Measurements from ENCODE around the gene NAA25. TPM values are rescaled to one million over a fixed set of nuclear protein-coding genes. Genes with fewer than 3 reads are reported as not detected.

The NAA25 gene
- total RNA-seq: 19.2 and 27.4 TPM in 2 replicates

- DNase-seq: peak; percentile 91
Observed at GRCh38 chr12:112108202-112109079, at the start of gene NAA25. TSS of gene NAA25 (minus strand) at chr12:112108783. CDS start at chr12:112108773, 10 bp downstream.

- DNase-seq: no peak
Observed at GRCh38 chr12:112153893-112154219, 45.3 kb upstream of the NAA25 start.

- DNase-seq: no peak
Observed at GRCh38 chr12:112153181-112153892, 44.8 kb upstream of the NAA25 start.

DNA sequence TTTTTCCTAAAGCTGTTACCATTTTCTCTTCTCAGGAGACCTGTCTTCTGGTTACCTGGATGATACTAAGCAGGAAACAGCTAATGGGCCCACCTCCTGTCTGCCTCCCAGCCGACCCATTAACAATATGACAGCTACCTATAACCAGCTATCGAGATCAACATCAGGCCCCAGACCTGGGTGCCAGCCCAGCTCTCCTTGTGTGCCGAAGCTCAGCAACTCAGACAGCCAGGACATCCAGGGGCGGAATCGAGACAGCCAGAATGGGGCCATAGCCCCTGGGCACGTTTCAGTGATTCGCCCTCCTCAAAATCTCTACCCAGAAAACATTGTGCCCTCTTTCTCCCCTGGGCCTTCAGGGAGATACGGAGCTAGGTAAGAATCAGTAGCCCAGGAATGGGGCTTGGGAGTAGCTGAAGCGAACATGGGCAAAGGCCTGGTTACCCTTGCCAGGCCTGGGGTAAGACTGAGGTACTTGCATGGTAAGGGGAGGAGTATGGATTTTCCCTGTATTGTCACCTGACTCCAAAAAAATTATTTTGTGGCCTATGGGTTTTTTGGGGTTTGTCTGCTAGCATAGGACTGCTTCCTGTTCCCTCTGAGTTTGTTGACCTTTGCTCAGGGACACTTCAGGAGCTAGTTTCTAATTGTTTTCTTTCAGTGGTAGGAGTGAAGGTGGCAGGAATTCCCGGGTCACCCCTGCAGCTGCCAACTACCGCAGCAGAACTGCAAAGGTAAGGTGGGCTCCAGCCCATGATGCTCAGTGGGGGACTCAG is 43.4 kb upstream of the NAA25 start:
- no peak for DNase-seq

- no peak for DNase-seq
Observed at GRCh38 chr12:112149596-112149995, 41.0 kb upstream of the NAA25 start.

DNA sequence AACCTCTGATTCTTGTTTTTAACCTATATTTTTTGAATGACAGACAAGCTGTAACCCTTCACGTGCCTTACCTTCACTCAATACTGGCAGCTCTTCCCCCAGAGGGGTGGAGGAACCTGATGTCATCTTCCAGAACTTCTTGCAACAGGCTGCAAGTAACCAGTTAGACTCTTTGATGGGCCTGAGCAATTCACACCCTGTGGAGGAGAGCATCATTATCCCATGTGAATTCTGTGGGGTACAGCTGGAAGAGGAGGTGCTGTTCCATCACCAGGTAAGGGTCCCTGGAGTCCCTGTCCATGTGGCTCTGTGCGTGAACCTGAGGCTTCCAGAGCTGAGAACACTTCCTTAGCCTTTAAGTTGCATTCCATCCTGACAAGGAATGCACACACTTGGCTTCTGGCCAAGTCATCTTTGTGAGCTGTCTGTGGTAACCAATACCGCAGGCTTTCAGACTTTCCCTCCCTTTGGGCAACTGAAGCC is 39.5 kb upstream of the NAA25 start:
- peak; percentile 57 for DNase-seq

GRCh38 chr12:112146123-112146522 is 37.5 kb upstream of the NAA25 start:
- no peak for DNase-seq

DNA sequence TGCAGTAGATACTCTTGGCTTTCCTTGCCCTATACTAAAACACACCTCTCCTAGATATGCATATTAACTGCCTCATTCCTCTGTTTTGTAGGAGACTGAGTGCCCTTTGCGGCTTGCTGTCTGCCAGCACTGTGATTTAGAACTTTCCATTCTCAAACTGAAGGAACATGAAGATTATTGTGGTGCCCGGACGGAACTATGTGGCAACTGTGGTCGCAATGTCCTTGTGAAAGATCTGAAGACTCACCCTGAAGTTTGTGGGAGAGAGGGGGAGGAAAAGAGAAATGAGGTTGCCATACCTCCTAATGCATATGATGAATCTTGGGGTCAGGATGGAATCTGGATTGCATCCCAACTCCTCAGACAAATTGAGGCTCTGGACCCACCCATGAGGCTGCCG is 32.1 kb upstream of the NAA25 start:
- DNase-seq: no peak

DNA sequence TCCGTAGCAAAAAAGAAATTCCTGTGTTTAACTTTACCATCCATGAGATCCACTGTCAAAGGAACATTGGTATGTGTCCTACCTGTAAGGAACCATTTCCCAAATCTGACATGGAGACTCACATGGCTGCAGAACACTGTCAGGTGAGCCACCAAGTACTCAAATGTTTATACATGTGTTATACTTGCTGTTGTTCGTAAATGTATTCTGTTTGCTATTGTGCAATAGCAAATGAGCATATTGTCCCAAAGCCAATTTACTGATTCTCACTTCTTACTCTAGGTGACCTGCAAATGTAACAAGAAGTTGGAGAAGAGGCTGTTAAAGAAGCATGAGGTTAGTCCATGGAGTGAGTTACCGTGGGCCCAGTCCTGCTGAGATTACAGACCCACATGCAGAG is 26.1 kb upstream of the NAA25 start:
- DNase-seq: no peak

- DNase-seq: no peak
Observed at GRCh38 chr12:112133418-112133817, 24.8 kb upstream of the NAA25 start.

- no peak for DNase-seq
Observed at GRCh38 chr12:112131686-112132085, 23.1 kb upstream of the NAA25 start.

- peak; percentile 50 for DNase-seq
Observed at GRCh38 chr12:112130441-112130998, 21.9 kb upstream of the NAA25 start.

- DNase-seq: no peak
Observed at GRCh38 chr12:112126911-112127310, 18.3 kb upstream of the NAA25 start.

DNA sequence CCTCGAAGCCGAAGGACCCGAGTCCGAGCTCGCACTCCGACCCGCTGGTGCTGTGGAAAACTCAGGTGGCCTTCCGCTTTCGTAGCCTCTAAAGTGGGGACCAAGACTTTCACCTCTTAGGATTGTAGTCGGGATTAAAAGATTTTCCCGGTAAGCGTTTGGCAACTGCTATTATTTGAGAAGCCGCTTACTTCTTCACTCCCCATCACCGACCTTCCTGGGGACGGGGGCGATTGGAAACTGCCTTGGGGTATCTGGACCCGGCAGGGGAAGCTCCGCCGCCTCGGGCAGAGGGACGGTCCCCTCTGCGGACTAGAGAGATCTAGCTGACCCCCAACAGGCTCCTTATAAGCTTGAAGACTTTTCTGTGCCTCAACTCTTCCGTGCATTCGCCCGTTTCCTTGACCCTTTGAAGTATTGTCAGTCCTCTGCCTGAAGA is 17.4 kb upstream of the NAA25 start:
- no peak for DNase-seq

- DNase-seq: peak; percentile 98
Observed at GRCh38 chr12:112125250-112125999, 16.8 kb upstream of the NAA25 start, which contains the start of gene TRAFD1. TSS of gene TRAFD1 (plus strand) at chr12:112125560. CDS start at chr12:112130523, 4,963 bp downstream.

- no peak for DNase-seq
Observed at GRCh38 chr12:112124918-112125249, 16.3 kb upstream of the NAA25 start.

GRCh38 chr12:112122823-112123690 is 14.5 kb upstream of the NAA25 start:
- DNase-seq: no peak

GRCh38 chr12:112121780-112122565 is 13.4 kb upstream of the NAA25 start:
- no peak for DNase-seq

GRCh38 chr12:112117685-112118084 is 9.1 kb upstream of the NAA25 start:
- DNase-seq: no peak
